Measurements from ENCODE around the gene YKT6.

Gene YKT6

GRCh38 chr7:44224080-44224973, 23.5 kb downstream of the YKT6 start:
- H3K27ac Mint-ChIP-seq: no peak overlapping the region
- no peaks in the 10 kb centered on the region for H3K9me3 Mint-ChIP-seq
- peaks cover 10% of the 10 kb centered on the region for H3K27me3 Mint-ChIP-seq
- H3K4me1 Mint-ChIP-seq (ENCODE audit: low read depth): no peaks in the 10 kb centered on the region
- no peaks in the 10 kb centered on the region for H3K36me3 Mint-ChIP-seq (ENCODE audit: low read depth)
- DNase-seq: no peak
- no peak overlapping the region for H3K4me3 Mint-ChIP-seq

- no peak overlapping the region for H3K27ac Mint-ChIP-seq
- H3K27me3 Mint-ChIP-seq: peaks cover 10% of the 10 kb centered on the region
- no peak overlapping the region for H3K4me3 Mint-ChIP-seq
- no peak for DNase-seq
- no peaks in the 10 kb centered on the region for H3K4me1 Mint-ChIP-seq (ENCODE audit: low read depth)
- no peaks in the 10 kb centered on the region for H3K36me3 Mint-ChIP-seq (ENCODE audit: low read depth)
- H3K9me3 Mint-ChIP-seq: no peaks in the 10 kb centered on the region
Observed at GRCh38 chr7:44224974-44225565, 24.3 kb downstream of the YKT6 start.

GRCh38 chr7:44225566-44226395, 25.0 kb downstream of the YKT6 start:
- Mint-ChIP-seq H3K27me3 (peaks cover 10% of the 10 kb centered on the region), H3K4me1 (ENCODE audit: low read depth) (no peaks in the 10 kb centered on the region), H3K9me3 (no peaks in the 10 kb centered on the region), H3K36me3 (ENCODE audit: low read depth) (no peaks in the 10 kb centered on the region), H3K4me3 (no peak overlapping the region), H3K27ac (no peak overlapping the region)
- no peak for DNase-seq

- Mint-ChIP-seq H3K27ac (no peak overlapping the region), H3K4me3 (no peak overlapping the region), H3K9me3 (no peaks in the 10 kb centered on the region), H3K36me3 (ENCODE audit: low read depth) (no peaks in the 10 kb centered on the region), H3K4me1 (ENCODE audit: low read depth) (no peaks in the 10 kb centered on the region), H3K27me3 (peaks cover 10% of the 10 kb centered on the region)
- DNase-seq: no peak
Observed at GRCh38 chr7:44226396-44226753, 25.6 kb downstream of the YKT6 start.

- Mint-ChIP-seq H3K4me3 (no peak overlapping the region), H3K36me3 (ENCODE audit: low read depth) (no peaks in the 10 kb centered on the region), H3K4me1 (ENCODE audit: low read depth) (no peaks in the 10 kb centered on the region), H3K27ac (no peak overlapping the region), H3K27me3 (peaks cover 10% of the 10 kb centered on the region), H3K9me3 (no peaks in the 10 kb centered on the region)
- no peak for DNase-seq
Observed at GRCh38 chr7:44227911-44228310, 27.1 kb downstream of the YKT6 start.

GRCh38 chr7:44228571-44229350, 28.0 kb downstream of the YKT6 start:
- H3K27me3 Mint-ChIP-seq: peaks cover 10% of the 10 kb centered on the region
- no peak overlapping the region for H3K27ac Mint-ChIP-seq
- H3K9me3 Mint-ChIP-seq: no peaks in the 10 kb centered on the region

GRCh38 chr7:44229546-44230105, 28.8 kb downstream of the YKT6 start:
- Mint-ChIP-seq H3K27ac (no peak overlapping the region), H3K36me3 (ENCODE audit: low read depth) (no peaks in the 10 kb centered on the region), H3K4me1 (ENCODE audit: low read depth) (no peaks in the 10 kb centered on the region), H3K27me3 (peaks cover 10% of the 10 kb centered on the region), H3K4me3 (no peak overlapping the region), H3K9me3 (no peaks in the 10 kb centered on the region)
- DNase-seq: no peak

More at GRCh38 chr7:44228571-44229350, 28.0 kb downstream of the YKT6 start:
- Mint-ChIP-seq H3K36me3 (ENCODE audit: low read depth) (no peaks in the 10 kb centered on the region), H3K4me1 (ENCODE audit: low read depth) (no peaks in the 10 kb centered on the region), H3K4me3 (no peak overlapping the region)
- no peak for DNase-seq

- Mint-ChIP-seq H3K36me3 (ENCODE audit: low read depth) (no peaks in the 10 kb centered on the region), H3K4me1 (ENCODE audit: low read depth) (no peaks in the 10 kb centered on the region), H3K27ac (no peak overlapping the region), H3K27me3 (peaks cover 10% of the 10 kb centered on the region), H3K4me3 (no peak overlapping the region), H3K9me3 (no peaks in the 10 kb centered on the region)
- no peak for DNase-seq
Observed at GRCh38 chr7:44230286-44230685, 29.5 kb downstream of the YKT6 start.

GRCh38 chr7:44231088-44231487, 30.3 kb downstream of the YKT6 start:
- H3K27ac Mint-ChIP-seq: no peak overlapping the region
- DNase-seq: no peak
- H3K9me3 Mint-ChIP-seq: no peaks in the 10 kb centered on the region
- H3K27me3 Mint-ChIP-seq: peaks cover 2% of the 10 kb centered on the region
- H3K4me1 Mint-ChIP-seq (ENCODE audit: low read depth): no peaks in the 10 kb centered on the region
- no peak overlapping the region for H3K4me3 Mint-ChIP-seq
- no peaks in the 10 kb centered on the region for H3K36me3 Mint-ChIP-seq (ENCODE audit: low read depth)

GRCh38 chr7:44232396-44232795, 31.6 kb downstream of the YKT6 start:
- no peak overlapping the region for H3K4me3 Mint-ChIP-seq
- H3K36me3 Mint-ChIP-seq (ENCODE audit: low read depth): no peaks in the 10 kb centered on the region
- no peaks in the 10 kb centered on the region for H3K4me1 Mint-ChIP-seq (ENCODE audit: low read depth)
- H3K27ac Mint-ChIP-seq: no peak overlapping the region
- no peaks in the 10 kb centered on the region for H3K9me3 Mint-ChIP-seq
- no peak for DNase-seq
- H3K27me3 Mint-ChIP-seq: no peaks in the 10 kb centered on the region

GRCh38 chr7:44232901-44233715, 32.3 kb downstream of the YKT6 start:
- Mint-ChIP-seq H3K4me3 (no peak overlapping the region), H3K36me3 (ENCODE audit: low read depth) (no peaks in the 10 kb centered on the region), H3K27me3 (no peaks in the 10 kb centered on the region), H3K4me1 (ENCODE audit: low read depth) (no peaks in the 10 kb centered on the region), H3K27ac (no peak overlapping the region), H3K9me3 (no peaks in the 10 kb centered on the region)
- DNase-seq: no peak

- Mint-ChIP-seq H3K36me3 (ENCODE audit: low read depth) (no peaks in the 10 kb centered on the region), H3K4me1 (ENCODE audit: low read depth) (no peaks in the 10 kb centered on the region), H3K9me3 (no peaks in the 10 kb centered on the region), H3K27ac (no peak overlapping the region), H3K4me3 (no peak overlapping the region), H3K27me3 (no peaks in the 10 kb centered on the region)
- no peak for DNase-seq
Observed at GRCh38 chr7:44235066-44235465, 34.3 kb downstream of the YKT6 start.

GRCh38 chr7:44235582-44236332, 35.0 kb downstream of the YKT6 start:
- H3K4me1 Mint-ChIP-seq (ENCODE audit: low read depth): no peaks in the 10 kb centered on the region
- no peak overlapping the region for H3K4me3 Mint-ChIP-seq
- no peak for DNase-seq

More at GRCh38 chr7:44235582-44236332, 35.0 kb downstream of the YKT6 start:
- Mint-ChIP-seq H3K36me3 (ENCODE audit: low read depth) (no peaks in the 10 kb centered on the region), H3K27ac (no peak overlapping the region), H3K9me3 (no peaks in the 10 kb centered on the region), H3K27me3 (no peaks in the 10 kb centered on the region)
